B cell (primary cell): ENCODE measurements around the gene WFDC1.

Experiments used
- EZH2 ChIP-seq: IDR thresholded peaks from 2 replicates; pipeline ENCODE4 v1.6.1; 2012; ENCODE audit warnings: borderline replicate concordance, low read depth, mild to moderate bottlenecking, moderate library complexity, low read length; ENCODE audit not compliant: insufficient read depth, poor library complexity, severe bottlenecking
- TF ChIP-seq, protein P1 (sequence below): fragments of 200-600 bp; IDR thresholded peaks from one replicate; pipeline ENCODE4 v1.8.0; 2022; ENCODE audit warnings: antibody characterized with exemption, mild to moderate bottlenecking

- no peak for TF ChIP-seq EZH2
- TF ChIP-seq, protein P1, sequence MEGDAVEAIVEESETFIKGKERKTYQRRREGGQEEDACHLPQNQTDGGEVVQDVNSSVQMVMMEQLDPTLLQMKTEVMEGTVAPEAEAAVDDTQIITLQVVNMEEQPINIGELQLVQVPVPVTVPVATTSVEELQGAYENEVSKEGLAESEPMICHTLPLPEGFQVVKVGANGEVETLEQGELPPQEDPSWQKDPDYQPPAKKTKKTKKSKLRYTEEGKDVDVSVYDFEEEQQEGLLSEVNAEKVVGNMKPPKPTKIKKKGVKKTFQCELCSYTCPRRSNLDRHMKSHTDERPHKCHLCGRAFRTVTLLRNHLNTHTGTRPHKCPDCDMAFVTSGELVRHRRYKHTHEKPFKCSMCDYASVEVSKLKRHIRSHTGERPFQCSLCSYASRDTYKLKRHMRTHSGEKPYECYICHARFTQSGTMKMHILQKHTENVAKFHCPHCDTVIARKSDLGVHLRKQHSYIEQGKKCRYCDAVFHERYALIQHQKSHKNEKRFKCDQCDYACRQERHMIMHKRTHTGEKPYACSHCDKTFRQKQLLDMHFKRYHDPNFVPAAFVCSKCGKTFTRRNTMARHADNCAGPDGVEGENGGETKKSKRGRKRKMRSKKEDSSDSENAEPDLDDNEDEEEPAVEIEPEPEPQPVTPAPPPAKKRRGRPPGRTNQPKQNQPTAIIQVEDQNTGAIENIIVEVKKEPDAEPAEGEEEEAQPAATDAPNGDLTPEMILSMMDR: no peak
Observed at GRCh38 chr16:84378099-84378498, 83.4 kb downstream of the WFDC1 start.
